ENCODE measurements around the gene PXMP4.

Gene PXMP4

GRCh38 chr20:33676121-33676520 is 44.0 kb downstream of the PXMP4 start:
- Histone ChIP-seq H3K27me3 (ENCODE audit: control insufficient read depth, insufficient read depth, low read length) (no peaks in the 10 kb centered on the region), H3K4me3 (ENCODE audit: low read depth, low read length) (no peak overlapping the region), H3K9me3 (ENCODE audit: control insufficient read depth, insufficient read depth, low read length) (no peaks in the 10 kb centered on the region), H3K36me3 (ENCODE audit: control insufficient read depth, insufficient read depth, low read length) (peaks cover 36% of the 10 kb centered on the region), H3K4me1 (ENCODE audit: control insufficient read depth, insufficient read depth, low read length) (peaks cover 4% of the 10 kb centered on the region), H3K9ac (ENCODE audit: low read depth, low read length) (no peak overlapping the region)

- Histone ChIP-seq H3K27me3 (ENCODE audit: control insufficient read depth, insufficient read depth, low read length) (no peaks in the 10 kb centered on the region), H3K4me3 (ENCODE audit: low read depth, low read length) (peak overlapping the region; percentile 72), H3K9me3 (ENCODE audit: control insufficient read depth, insufficient read depth, low read length) (no peaks in the 10 kb centered on the region), H3K9ac (ENCODE audit: low read depth, low read length) (no peak overlapping the region), H3K4me1 (ENCODE audit: control insufficient read depth, insufficient read depth, low read length) (peaks cover 4% of the 10 kb centered on the region), H3K36me3 (ENCODE audit: control insufficient read depth, insufficient read depth, low read length) (peaks cover 37% of the 10 kb centered on the region)
Observed at GRCh38 chr20:33675136-33675959, 44.8 kb downstream of the PXMP4 start.

GRCh38 chr20:33674294-33675135 is 45.6 kb downstream of the PXMP4 start, which contains the start of gene NECAB3:
TSS of gene NECAB3 (minus strand) at chr20:33674428. CDS start at chr20:33674352, 76 bp downstream.
- H3K4me3 ChIP-seq (ENCODE audit: low read depth, low read length) = peak within 1 kb of the TSS; percentile 72
- peaks cover 4% of the 10 kb centered on the region for H3K4me1 ChIP-seq (ENCODE audit: control insufficient read depth, insufficient read depth, low read length)
- no peaks in the 10 kb centered on the region for H3K9me3 ChIP-seq (ENCODE audit: control insufficient read depth, insufficient read depth, low read length)
- peaks cover 33% of the 10 kb centered on the region for H3K36me3 ChIP-seq (ENCODE audit: control insufficient read depth, insufficient read depth, low read length)
- peak within 1 kb of the TSS; percentile 70 for H3K9ac ChIP-seq (ENCODE audit: low read depth, low read length)
- no peaks in the 10 kb centered on the region for H3K27me3 ChIP-seq (ENCODE audit: control insufficient read depth, insufficient read depth, low read length)

- H3K4me1 ChIP-seq (ENCODE audit: control insufficient read depth, insufficient read depth, low read length) = peaks cover 4% of the 10 kb centered on the region
- no peaks in the 10 kb centered on the region for H3K27me3 ChIP-seq (ENCODE audit: control insufficient read depth, insufficient read depth, low read length)
- peak overlapping the region; percentile 72 for H3K4me3 ChIP-seq (ENCODE audit: low read depth, low read length)
- peaks cover 24% of the 10 kb centered on the region for H3K36me3 ChIP-seq (ENCODE audit: control insufficient read depth, insufficient read depth, low read length)
- peak overlapping the region; percentile 60 for H3K9ac ChIP-seq (ENCODE audit: low read depth, low read length)
- H3K9me3 ChIP-seq (ENCODE audit: control insufficient read depth, insufficient read depth, low read length) = no peaks in the 10 kb centered on the region
Observed at GRCh38 chr20:33673410-33674293, 46.5 kb downstream of the PXMP4 start.

GRCh38 chr20:33673114-33673409 is 47.0 kb downstream of the PXMP4 start:
- no peaks in the 10 kb centered on the region for H3K27me3 ChIP-seq (ENCODE audit: control insufficient read depth, insufficient read depth, low read length)
- no peaks in the 10 kb centered on the region for H3K9me3 ChIP-seq (ENCODE audit: control insufficient read depth, insufficient read depth, low read length)
- peaks cover 22% of the 10 kb centered on the region for H3K36me3 ChIP-seq (ENCODE audit: control insufficient read depth, insufficient read depth, low read length)
- H3K4me3 ChIP-seq (ENCODE audit: low read depth, low read length) = peak overlapping the region; percentile 72
- H3K9ac ChIP-seq (ENCODE audit: low read depth, low read length) = peak overlapping the region; percentile 37
- peaks cover 4% of the 10 kb centered on the region for H3K4me1 ChIP-seq (ENCODE audit: control insufficient read depth, insufficient read depth, low read length)

- H3K4me1 ChIP-seq (ENCODE audit: control insufficient read depth, insufficient read depth, low read length) = peaks cover 4% of the 10 kb centered on the region
- H3K27me3 ChIP-seq (ENCODE audit: control insufficient read depth, insufficient read depth, low read length) = no peaks in the 10 kb centered on the region
- H3K9ac ChIP-seq (ENCODE audit: low read depth, low read length) = no peak overlapping the region
- no peaks in the 10 kb centered on the region for H3K9me3 ChIP-seq (ENCODE audit: control insufficient read depth, insufficient read depth, low read length)
- peaks cover 19% of the 10 kb centered on the region for H3K36me3 ChIP-seq (ENCODE audit: control insufficient read depth, insufficient read depth, low read length)
- H3K4me3 ChIP-seq (ENCODE audit: low read depth, low read length) = peak overlapping the region; percentile 72
Observed at GRCh38 chr20:33672426-33673113, 47.5 kb downstream of the PXMP4 start.

- no peaks in the 10 kb centered on the region for H3K9me3 ChIP-seq (ENCODE audit: control insufficient read depth, insufficient read depth, low read length)
- no peaks in the 10 kb centered on the region for H3K27me3 ChIP-seq (ENCODE audit: control insufficient read depth, insufficient read depth, low read length)
- H3K9ac ChIP-seq (ENCODE audit: low read depth, low read length) = no peak overlapping the region
- H3K4me3 ChIP-seq (ENCODE audit: low read depth, low read length) = no peak overlapping the region
- H3K4me1 ChIP-seq (ENCODE audit: control insufficient read depth, insufficient read depth, low read length) = peaks cover 4% of the 10 kb centered on the region
- H3K36me3 ChIP-seq (ENCODE audit: control insufficient read depth, insufficient read depth, low read length) = peaks cover 11% of the 10 kb centered on the region
Observed at GRCh38 chr20:33671573-33672288, 48.4 kb downstream of the PXMP4 start.

GRCh38 chr20:33670715-33671499 is 49.2 kb downstream of the PXMP4 start:
- Histone ChIP-seq H3K9me3 (ENCODE audit: control insufficient read depth, insufficient read depth, low read length) (no peaks in the 10 kb centered on the region), H3K4me1 (ENCODE audit: control insufficient read depth, insufficient read depth, low read length) (peaks cover 8% of the 10 kb centered on the region), H3K27me3 (ENCODE audit: control insufficient read depth, insufficient read depth, low read length) (no peaks in the 10 kb centered on the region), H3K4me3 (ENCODE audit: low read depth, low read length) (no peak overlapping the region), H3K36me3 (ENCODE audit: control insufficient read depth, insufficient read depth, low read length) (peaks cover 9% of the 10 kb centered on the region), H3K9ac (ENCODE audit: low read depth, low read length) (no peak overlapping the region)

GRCh38 chr20:33669873-33670640 is 50.1 kb downstream of the PXMP4 start:
- Histone ChIP-seq H3K9me3 (ENCODE audit: control insufficient read depth, insufficient read depth, low read length) (no peaks in the 10 kb centered on the region), H3K9ac (ENCODE audit: low read depth, low read length) (no peak overlapping the region), H3K36me3 (ENCODE audit: control insufficient read depth, insufficient read depth, low read length) (peaks cover 9% of the 10 kb centered on the region), H3K27me3 (ENCODE audit: control insufficient read depth, insufficient read depth, low read length) (no peaks in the 10 kb centered on the region), H3K4me3 (ENCODE audit: low read depth, low read length) (no peak overlapping the region), H3K4me1 (ENCODE audit: control insufficient read depth, insufficient read depth, low read length) (peaks cover 8% of the 10 kb centered on the region)

Measured in iPS-15b (cell line).